ENCODE results near the gene ST6GALNAC3. TPM values are rescaled to one million over a fixed set of nuclear protein-coding genes. Genes with fewer than 3 reads are reported as not detected.

ST6GALNAC3 gene
- total RNA-seq, 6 experiments from 2014 or later: 1.4 to 3.2 (median 2.6) TPM

GRCh38 chr1:76279101-76279748 lies 204.7 kb downstream of the ST6GALNAC3 start:
- no peak for ATAC-seq
- Histone ChIP-seq H3K9me3 (no peaks in the 10 kb centered on the region), H3K36me3 (no peaks in the 10 kb centered on the region), H3K27me3 (no peaks in the 10 kb centered on the region), H3K4me1 (no peaks in the 10 kb centered on the region), H3K4me3 (no peak overlapping the region), H3K27ac (no peak overlapping the region)
- TF ChIP-seq, protein P1, sequence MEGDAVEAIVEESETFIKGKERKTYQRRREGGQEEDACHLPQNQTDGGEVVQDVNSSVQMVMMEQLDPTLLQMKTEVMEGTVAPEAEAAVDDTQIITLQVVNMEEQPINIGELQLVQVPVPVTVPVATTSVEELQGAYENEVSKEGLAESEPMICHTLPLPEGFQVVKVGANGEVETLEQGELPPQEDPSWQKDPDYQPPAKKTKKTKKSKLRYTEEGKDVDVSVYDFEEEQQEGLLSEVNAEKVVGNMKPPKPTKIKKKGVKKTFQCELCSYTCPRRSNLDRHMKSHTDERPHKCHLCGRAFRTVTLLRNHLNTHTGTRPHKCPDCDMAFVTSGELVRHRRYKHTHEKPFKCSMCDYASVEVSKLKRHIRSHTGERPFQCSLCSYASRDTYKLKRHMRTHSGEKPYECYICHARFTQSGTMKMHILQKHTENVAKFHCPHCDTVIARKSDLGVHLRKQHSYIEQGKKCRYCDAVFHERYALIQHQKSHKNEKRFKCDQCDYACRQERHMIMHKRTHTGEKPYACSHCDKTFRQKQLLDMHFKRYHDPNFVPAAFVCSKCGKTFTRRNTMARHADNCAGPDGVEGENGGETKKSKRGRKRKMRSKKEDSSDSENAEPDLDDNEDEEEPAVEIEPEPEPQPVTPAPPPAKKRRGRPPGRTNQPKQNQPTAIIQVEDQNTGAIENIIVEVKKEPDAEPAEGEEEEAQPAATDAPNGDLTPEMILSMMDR (IDR thresholded peaks at IDR 0.05): no peak
- TF ChIP-seq POLR2A (IDR thresholded peaks at IDR 0.05): no peak
- 70% methylated on average over 11 of the region's 14 CpGs for WGBS (ENCODE audit: insufficient coverage, low coverage, low lambda C conversion rate, missing lambda C conversion rate)
- intact Hi-C loops (cut with DNase I): no loop called here
- no peak for DNase-seq

DNA sequence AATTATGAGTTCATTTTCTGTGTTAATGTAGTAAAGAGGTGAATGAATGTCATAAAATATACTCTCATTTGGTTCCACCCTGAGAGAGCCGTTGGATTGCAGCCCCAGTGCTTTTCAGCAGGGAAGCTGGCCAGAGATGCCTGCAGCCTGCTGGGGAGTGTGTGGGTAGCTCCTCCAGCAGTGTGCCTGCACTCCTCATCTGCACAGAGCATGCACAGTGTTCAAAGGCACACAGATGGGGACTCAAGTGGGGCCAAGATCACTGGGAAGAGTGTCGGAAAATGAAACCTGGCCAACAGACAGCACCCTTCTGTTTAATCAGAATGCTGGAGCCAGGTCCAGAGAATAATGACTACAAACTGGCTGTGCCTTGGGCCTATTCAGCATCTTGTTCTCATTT lies 206.8 kb downstream of the ST6GALNAC3 start:
- DNase-seq (no peak), ATAC-seq (no peak)
- Histone ChIP-seq H3K27ac (no peak overlapping the region), H3K9me3 (no peaks in the 10 kb centered on the region), H3K36me3 (no peaks in the 10 kb centered on the region), H3K27me3 (no peaks in the 10 kb centered on the region), H3K4me3 (no peak overlapping the region), H3K4me1 (no peaks in the 10 kb centered on the region)
- intact Hi-C loops (cut with DNase I): no loop called here
- 65% methylated on average over 2 of the region's 2 CpGs for WGBS (ENCODE audit: insufficient coverage, low coverage, low lambda C conversion rate, missing lambda C conversion rate)
- TF ChIP-seq, protein P1 (IDR thresholded peaks at IDR 0.05): no peak
- TF ChIP-seq POLR2A (IDR thresholded peaks at IDR 0.05): no peak

DNA sequence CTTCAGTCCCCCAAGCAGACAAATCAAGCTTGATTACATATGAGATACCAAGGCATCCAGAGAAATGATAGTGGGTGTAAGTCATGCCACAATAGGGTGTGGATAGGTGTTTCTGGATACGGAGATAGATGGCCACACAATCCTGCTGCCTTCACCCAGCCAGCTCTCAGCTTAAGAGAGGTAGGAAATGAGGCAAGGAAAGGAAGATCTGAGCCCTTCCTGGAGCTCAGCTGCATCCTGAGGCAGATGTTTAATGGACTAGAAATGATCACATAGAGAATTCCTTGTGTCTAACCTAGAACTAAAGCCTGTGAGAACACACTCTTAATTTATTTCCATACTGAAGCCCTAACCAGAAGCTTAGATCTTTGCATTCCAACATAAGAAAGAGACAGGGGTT lies 210.3 kb downstream of the ST6GALNAC3 start:
- ATAC-seq: no peak
- Histone ChIP-seq H3K9me3 (no peaks in the 10 kb centered on the region), H3K27ac (no peak overlapping the region), H3K4me1 (no peaks in the 10 kb centered on the region), H3K4me3 (no peak overlapping the region), H3K27me3 (no peaks in the 10 kb centered on the region), H3K36me3 (no peaks in the 10 kb centered on the region)
- WGBS (ENCODE audit: insufficient coverage, low coverage, low lambda C conversion rate, missing lambda C conversion rate): 29% methylated on average over 1 of the region's 1 CpG
- no peak for DNase-seq
- intact Hi-C loops (cut with DNase I): no loop called here
- no peak for TF ChIP-seq POLR2A (IDR thresholded peaks at IDR 0.05)
- TF ChIP-seq, protein P1 (IDR thresholded peaks at IDR 0.05): no peak

GRCh38 chr1:76285578-76286135 lies 211.1 kb downstream of the ST6GALNAC3 start:
- intact Hi-C loops (cut with DNase I): no loop called here
- no peak for DNase-seq
- 33% methylated on average over 4 of the region's 4 CpGs for WGBS (ENCODE audit: insufficient coverage, low coverage, low lambda C conversion rate, missing lambda C conversion rate)

More at GRCh38 chr1:76285578-76286135, 211.1 kb downstream of the ST6GALNAC3 start:
- Histone ChIP-seq H3K36me3 (no peaks in the 10 kb centered on the region), H3K27me3 (no peaks in the 10 kb centered on the region), H3K9me3 (no peaks in the 10 kb centered on the region), H3K27ac (no peak overlapping the region), H3K4me1 (no peaks in the 10 kb centered on the region), H3K4me3 (no peak overlapping the region)
- TF ChIP-seq POLR2A (IDR thresholded peaks at IDR 0.05): no peak
- TF ChIP-seq, protein P1 (IDR thresholded peaks at IDR 0.05): no peak
- no peak for ATAC-seq
